K562 (cell line): ENCODE results near the gene RCHY1. TPM values are rescaled to one million over a fixed set of nuclear protein-coding genes. Genes with fewer than 3 reads are reported as not detected.

Experiments
- ATAC-seq: fragments of 200-7000 bp; cut with Tn5 transposase; 3 replicates; pipeline ENCODE4 v1.9.1; 2020; ENCODE audit warnings: moderate library complexity
- BruUV-seq: library from RNA; stranded (reverse); fragments of 400-500 nt; replicated peaks from 2 replicates; lab custom pipeline; 2021; lab: Mats Ljungman, UMichigan
- CTCF ChIA-PET: fragments of 300-600 bp; formaldehyde crosslinking; extraction: SDS; loops from one replicate; lab custom pipeline; 2021; ENCODE audit warnings: low intra/inter-chr PET ratio; lab: Yijun Ruan, JAX
- POLR2A ChIA-PET: fragments of 300-600, 350-650 bp; sonication (Branson Sonifier 250); formaldehyde crosslinking; extraction: SDS; loops from one replicate; lab custom pipeline; 2021; ENCODE audit warnings: antibody characterized with exemption, inconsistent platforms; lab: Yijun Ruan, JAX
- DNase-seq, 4 experiments: peaks; one replicate each; pipeline versions ENCODE4 v3.0.0 to v3.0.0-alpha.2; 2011 to 2018; ENCODE audit warnings: low spot score in 3 of 4, mixed read lengths in 3 of 4; ENCODE audit errors: extremely low read depth in 1 of 4
- FAIRE-seq: peaks from 2 replicates; lab custom pipeline; 2011; peaks lifted over from hg19 to GRCh38; lab: Jason Lieb, UNC
- H2AFZ ChIP-seq: 2 replicates; pipeline ENCODE4 v1.6.0; 2011; ENCODE audit warnings: low read depth, low read length, control low read depth, inconsistent platforms
- H3K27ac ChIP-seq: fragments of 200-600 bp; 3 replicates; pipeline ENCODE4 v1.8.0; 2011; ENCODE audit warnings: low read depth, mild to moderate bottlenecking, control low read depth, inconsistent platforms, low read length, moderate library complexity, mixed read lengths; ENCODE audit errors: extremely low read depth
- H3K27me3 ChIP-seq, 2 experiments: fragments of 300-600 bp in 1 of 2; 2 replicates in 1 of 2; 3 replicates in 1 of 2; pipeline versions ENCODE4 v1.6.0 to v1.8.0; 2011; ENCODE audit warnings: inconsistent platforms in 2 of 2, low read length in 2 of 2, mild to moderate bottlenecking in 1 of 2, mixed read lengths in 1 of 2, moderate library complexity in 1 of 2; ENCODE audit not compliant: control insufficient read depth in 2 of 2, insufficient read depth in 2 of 2
- H3K36me3 ChIP-seq: fragments of 300-600 bp; 3 replicates; pipeline ENCODE4 v1.8.0; 2011; ENCODE audit warnings: mild to moderate bottlenecking, low read length, inconsistent platforms; ENCODE audit not compliant: control insufficient read depth, insufficient read depth
- H3K4me1 ChIP-seq, 2 experiments: fragments of 200-600 bp in 1 of 2; replicated peaks in 1 of 2; 2 replicates in 1 of 2; 3 replicates in 1 of 2; pipeline versions ENCODE4 v1.5.1 to v1.8.0; 2011; ENCODE audit warnings: inconsistent platforms in 2 of 2, low read length in 2 of 2, mild to moderate bottlenecking in 1 of 2, mixed read lengths in 1 of 2, moderate library complexity in 1 of 2; ENCODE audit not compliant: control insufficient read depth in 2 of 2, insufficient read depth in 2 of 2
- H3K4me2 ChIP-seq: 2 replicates; pipeline ENCODE4 v1.6.1; 2011; ENCODE audit warnings: low read length, control low read depth, inconsistent platforms, mixed read lengths; ENCODE audit not compliant: insufficient read depth
- H3K4me3 ChIP-seq: fragments of 200-600 bp; sonication (generic), shearing (Covaris generic); 2 replicates; pipeline ENCODE4 v1.5.1; 2016; ENCODE audit warnings: control low read depth, inconsistent platforms
- H3K79me2 ChIP-seq: fragments of 200-600 bp; 3 replicates; pipeline ENCODE4 v1.8.0; 2011; ENCODE audit warnings: low read length, inconsistent platforms; ENCODE audit not compliant: control insufficient read depth, insufficient read depth
- H3K9ac ChIP-seq, 2 experiments: 2 replicates each; pipeline versions ENCODE4 v1.6.0 to v1.6.1; 2011; ENCODE audit warnings: low read depth in 2 of 2, low read length in 2 of 2, control low read depth in 1 of 2, inconsistent platforms in 1 of 2, mild to moderate bottlenecking in 1 of 2, mixed read lengths in 1 of 2; ENCODE audit not compliant: insufficient read depth in 1 of 2
- H3K9me1 ChIP-seq: one replicate; pipeline ENCODE4 v1.6.0; 2011; ENCODE audit warnings: inconsistent platforms, mild to moderate bottlenecking, low read length, moderate library complexity; ENCODE audit not compliant: control insufficient read depth, insufficient read depth
- H3K9me3 ChIP-seq: replicated peaks from 2 replicates; pipeline ENCODE4 v1.5.1; 2011; ENCODE audit warnings: low read depth, low read length, inconsistent platforms; ENCODE audit not compliant: control insufficient read depth, insufficient read depth
- H4K20me1 ChIP-seq: replicated peaks from 2 replicates; pipeline ENCODE4 v1.6.1; 2011; ENCODE audit warnings: low read length, inconsistent platforms, mixed read lengths; ENCODE audit not compliant: control insufficient read depth, insufficient read depth
- E2F8 ChIP-seq: fragments of 450-650 bp; IDR thresholded peaks from 2 replicates; pipeline ENCODE4 v1.7.1; 2018; ENCODE audit warnings: mild to moderate bottlenecking, low read depth; ENCODE audit not compliant: partially characterized antibody
- HINFP ChIP-seq: fragments of 450-650 bp; conservative IDR thresholded peaks from 2 replicates; pipeline ENCODE4 v1.6.1; 2016; ENCODE audit warnings: missing genetic modification characterization, low read depth, mild to moderate bottlenecking, control low read depth, missing compliant biosample characterization
- HMBOX1 ChIP-seq: sonication (generic); IDR thresholded peaks from 2 replicates; pipeline ENCODE4 v1.6.1; 2016
- KDM2B ChIP-seq: fragments of 250-450 bp; sonication (Bioruptor Pico); IDR thresholded peaks from 2 replicates; pipeline ENCODE4 v1.8.0; 2021; ENCODE audit warnings: mild to moderate bottlenecking, moderate library complexity
- MTA1 ChIP-seq: fragments of 450-650 bp; IDR thresholded peaks from 2 replicates; pipeline ENCODE4 v1.6.1; 2017; ENCODE audit warnings: borderline replicate concordance
- NR2F6 ChIP-seq: fragments of 450-650 bp; formaldehyde crosslinking; IDR thresholded peaks from 2 replicates; pipeline ENCODE4 v1.4.0; 2020; ENCODE audit warnings: mild to moderate bottlenecking
- PHF20 ChIP-seq: fragments of 450-650 bp; IDR thresholded peaks from 2 replicates; pipeline ENCODE4 v1.6.1; 2018; ENCODE audit not compliant: partially characterized antibody
- RBFOX2 ChIP-seq: fragments of 200-400 bp; formaldehyde crosslinking; IDR thresholded peaks from 2 replicates; pipeline ENCODE4 v1.6.1; 2017; ENCODE audit warnings: low read depth, mild to moderate bottlenecking, low read length, moderate library complexity
- SREBF2 ChIP-seq: sonication (generic); formaldehyde crosslinking; IDR thresholded peaks from 2 replicates; pipeline ENCODE4 v1.4.0; 2020; ENCODE audit warnings: mild to moderate bottlenecking, missing genetic modification reagents
- TAL1 ChIP-seq: fragments of 450-650 bp; IDR thresholded peaks from 2 replicates; pipeline ENCODE4 v1.6.1; 2016; ENCODE audit warnings: mild to moderate bottlenecking
- ZNF175 ChIP-seq: fragments of 200-800 bp; sonication (Bioruptor generic); IDR thresholded peaks from 2 replicates; pipeline ENCODE4 v1.6.1; 2016; ENCODE audit warnings: low read depth, mild to moderate bottlenecking, missing genetic modification characterization, missing compliant biosample characterization
- ZNF511 ChIP-seq: sonication (generic); formaldehyde crosslinking; IDR thresholded peaks from 2 replicates; pipeline ENCODE4 v1.8.0; 2022; ENCODE audit warnings: mild to moderate bottlenecking, missing genetic modification reagents
- WGBS: fragments of 100-300 bp; shearing (Covaris generic); methylation state at CpG from one replicate; pipeline ENCODE4 v1.1.6; 2016; ENCODE audit warnings: low coverage, mixed read lengths; ENCODE audit not compliant: insufficient coverage; ENCODE audit errors: missing lambda C conversion rate; 5-methylcytosine and 5-hydroxymethylcytosine counted together
- in situ Hi-C: fragments of 300-500 bp; cut with MboI; formaldehyde crosslinking; loops from 4 replicates; pipeline ENCODE4 v1.15.0; 2018; ENCODE audit warnings: inconsistent platforms, mixed read lengths
- intact Hi-C: fragments of 100-400 bp; cut with micrococcal nuclease; formaldehyde crosslinking; loops from 2 replicates; pipeline ENCODE4 v1.14.2; 2022
- polyA plus RNA-seq, 8 experiments: library from polyadenylated mRNA; depleted of rRNA in 4 of 8; stranded (reverse) in 5 of 8; unstranded in 3 of 8; fragments of >200 nt; fragmentation: Nextera tagmentation in 2 of 8; fragmentation: Illumina TruSeq in 1 of 8; extraction: Ambion mirVana in 2 of 8; extraction: Trizol in 1 of 8; gene quantifications; 2 replicates each; pipeline versions ENCODE4 v1.2.1 to v1.2.3, GENCODE V29; 2011 to 2014; ENCODE audit warnings: inconsistent platforms in 1 of 8, missing spikeins in 1 of 8
- total RNA-seq, 7 experiments: library from RNA; depleted of rRNA in 6 of 7; stranded (reverse); fragments of >200 nt in 6 of 7; fragmentation: Illumina TruSeq in 2 of 7; extraction: Trizol in 2 of 7; gene quantifications; 2 replicates each; pipeline versions ENCODE4 v1.2.1 to v1.2.3, GENCODE V29; 2011 to 2021; ENCODE audit warnings: low replicate concordance in 1 of 7
- TF ChIP-seq, protein P1 (sequence below), 3 experiments: fragments of 200-800 bp in 1 of 3; sonication (Bioruptor generic) in 1 of 3; sonication (generic) in 1 of 3; formaldehyde crosslinking in 1 of 3; IDR thresholded peaks; 2 replicates each; pipeline versions ENCODE4 v1.6.1 to v1.8.0; 2016 to 2022; ENCODE audit warnings: mild to moderate bottlenecking in 2 of 3, missing compliant biosample characterization in 2 of 3, missing genetic modification characterization in 2 of 3, missing genetic modification reagents in 1 of 3

RCHY1 gene
- total and polyA plus RNA-seq, 9 of the 15 experiments (the other 6 are each of a cell fraction or from before 2014, with no cell fraction given), result 27.3 to 85.1 (median 45.9) TPM

- peaks cover 6% of the 10 kb centered on the region; the same call in 1 of the 2 replicates for H3K9me3 ChIP-seq
- in situ Hi-C loops, result no loop called here
- peak overlapping the region; percentile 56; the same call in 1 of the 2 replicates for H3K4me3 ChIP-seq
- peaks cover 10% of the 10 kb centered on the region; the same call in 1 of the 2 replicates for H4K20me1 ChIP-seq
- H3K27ac ChIP-seq, result peak overlapping the region; percentile 68
- H3K4me1 ChIP-seq, result peaks cover 0 to 18% of the 10 kb centered on the region in 2 experiments; a peak in 4 of 5 replicates
- no peaks in the 10 kb centered on the region for H3K9me1 ChIP-seq
- peaks cover 83% of the 10 kb centered on the region for H3K79me2 ChIP-seq
- FAIRE-seq (no peak), DNase-seq (peak in 1 of 4 experiments; percentile 12), ATAC-seq (no peak)
- no peak overlapping the region for H2AFZ ChIP-seq
- peaks cover 35% of the 10 kb centered on the region; the same call in 2 of the 3 replicates for H3K36me3 ChIP-seq
- no TSS peak for BruUV-seq
- ChIA-PET CTCF (no interaction called here), POLR2A (no interaction called here)
- intact Hi-C loops, result loop anchor here (5.0 kb wide), 1 partner anchor 210 kb away; the partner anchor contains the start of gene USO1
- peak overlapping the region in 1 of 2 experiments; percentile 35; a peak in 2 of 4 replicates for H3K9ac ChIP-seq
- 24% methylated on average over 3 of the region's 3 CpGs for WGBS
- no peaks in the 10 kb centered on the region for H3K27me3 ChIP-seq
- no peak for TF ChIP-seq NR2F6
- TF ChIP-seq KDM2B (CRISPR knock-in tag), result no peak
- TF ChIP-seq HINFP (tag), result no peak
- no peak for TF ChIP-seq ZNF511 (CRISPR knock-in tag)
- no peak for TF ChIP-seq TAL1
- no peak for TF ChIP-seq SREBF2 (CRISPR knock-in tag)
- TF ChIP-seq RBFOX2, result peak; percentile 27; the same call in 1 of the 2 replicates
- 0 out of 2 replicates have a peak, but pooled peaks have one; percentile 11 for TF ChIP-seq ZNF175 (CRISPR knock-in tag)
- TF ChIP-seq MTA1, result no peak
- TF ChIP-seq PHF20, result no peak
- peak; percentile 89 for TF ChIP-seq HMBOX1
- no peak for TF ChIP-seq E2F8
- TF ChIP-seq, protein P1, sequence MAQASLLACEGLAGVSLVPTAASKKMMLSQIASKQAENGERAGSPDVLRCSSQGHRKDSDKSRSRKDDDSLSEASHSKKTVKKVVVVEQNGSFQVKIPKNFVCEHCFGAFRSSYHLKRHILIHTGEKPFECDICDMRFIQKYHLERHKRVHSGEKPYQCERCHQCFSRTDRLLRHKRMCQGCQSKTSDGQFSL (CRISPR knock-in tag; IDR thresholded peaks at IDR 0.05), result no peak
- TF ChIP-seq, protein P1 (tag; IDR thresholded peaks at IDR 0.05), result no peak
- H3K4me2 ChIP-seq, result peak overlapping the region; percentile 69
These were observed 2.4 kb downstream of the RCHY1 start for GRCh38 chr4:75511841-75512240.
